Stimulated activated naive CD4-positive, alpha-beta T cell (primary cell): ENCODE data around the gene OR7G3.

Experiments
- DNase-seq, 6 experiments: peaks; one replicate each; lab custom pipeline; 2025; lab: John Stamatoyannopoulos, UW

The OR7G3 gene

GRCh38 chr19:9107375-9107774 lies 19.4 kb downstream of the OR7G3 start, which contains the start of gene OR7G2:
Gene OR7G2, minus strand, starts transcription at chr19:9107475. Its CDS starts 4,232 bp downstream, at chr19:9103243.
- no peak for DNase-seq

- no peak for DNase-seq
Measured at GRCh38 chr19:9086761-9087160, 40.0 kb downstream of the OR7G3 start, which contains the start of gene OR1M1. Gene OR1M1, plus strand, starts transcription at chr19:9087061. Its CDS starts 6,184 bp downstream, at chr19:9093245.

- DNase-seq, result no peak
Measured at GRCh38 chr19:9078651-9079050, 48.1 kb downstream of the OR7G3 start.

- no peak for DNase-seq
Measured at GRCh38 chr19:9076901-9077300, 49.8 kb downstream of the OR7G3 start.
